A673 (cell line): ENCODE data around the gene GRIK1. TPM values are rescaled to one million over a fixed set of nuclear protein-coding genes. Genes with fewer than 3 reads are reported as not detected.

Experiments
- BruUV-seq: library from RNA; stranded (reverse); fragments of 400-500 nt; replicated peaks from 2 replicates; lab custom pipeline; 2021; lab: Mats Ljungman, UMichigan
- CTCF ChIA-PET: fragments of 300-600 bp; sonication (Branson Sonifier 250); formaldehyde crosslinking; loops from one replicate; lab custom pipeline; 2022; ENCODE audit warnings: antibody characterized with exemption; lab: Charles Lee
- POLR2A ChIA-PET: fragments of 300-600 bp; sonication (Branson Sonifier 250); formaldehyde crosslinking; loops from one replicate; lab custom pipeline; 2022; ENCODE audit warnings: antibody characterized with exemption; ENCODE audit not compliant: low non-redundant PET; lab: Charles Lee
- DNase-seq: peaks from one replicate; pipeline ENCODE4 v3.0.0-alpha.2; 2015; ENCODE audit warnings: low spot score
- H3K27ac ChIP-seq: fragments of 200-600 bp; sonication (generic); 2 replicates; pipeline ENCODE4 v1.5.1; 2016; ENCODE audit warnings: mixed run types, low read depth, mild to moderate bottlenecking, mixed read lengths, antibody characterized with exemption, low read length; ENCODE audit not compliant: poor library complexity, severe bottlenecking
- H3K27me3 ChIP-seq: fragments of 200-600 bp; sonication (generic); replicated peaks from 2 replicates; pipeline ENCODE4 v1.6.1; 2017; ENCODE audit warnings: mixed run types, low read depth, mild to moderate bottlenecking, mixed read lengths, antibody characterized with exemption, low read length; ENCODE audit not compliant: insufficient read depth, poor library complexity
- H3K36me3 ChIP-seq: fragments of 200-600 bp; sonication (generic); 2 replicates; pipeline ENCODE4 v1.6.1; 2016; ENCODE audit warnings: mixed run types, mild to moderate bottlenecking, mixed read lengths, antibody characterized with exemption, low read length; ENCODE audit not compliant: insufficient read depth, poor library complexity, severe bottlenecking
- H3K4me1 ChIP-seq: fragments of 200-600 bp; sonication (generic); 2 replicates; pipeline ENCODE4 v1.6.1; 2017; ENCODE audit warnings: mixed run types, mild to moderate bottlenecking, mixed read lengths, antibody characterized with exemption, low read length; ENCODE audit not compliant: insufficient read depth, poor library complexity, severe bottlenecking
- H3K4me3 ChIP-seq: fragments of 200-600 bp; sonication (generic); 2 replicates; pipeline ENCODE4 v1.5.1; 2016; ENCODE audit warnings: low read depth, mixed run types, mild to moderate bottlenecking, mixed read lengths, low read length; ENCODE audit not compliant: poor library complexity, severe bottlenecking
- H3K9me3 ChIP-seq: fragments of 200-600 bp; sonication (generic); 2 replicates; pipeline ENCODE4 v1.6.1; 2016; ENCODE audit warnings: mixed run types, low read depth, mild to moderate bottlenecking, mixed read lengths, antibody characterized with exemption, low read length; ENCODE audit not compliant: poor library complexity, severe bottlenecking
- EZH2 ChIP-seq: fragments of 200-600 bp; sonication (generic); IDR thresholded peaks from 2 replicates; pipeline ENCODE4 v1.6.1; 2017; ENCODE audit warnings: borderline replicate concordance, low read depth, mild to moderate bottlenecking, mixed read lengths, antibody characterized with exemption, low read length; ENCODE audit not compliant: poor library complexity, severe bottlenecking
- intact Hi-C: fragments of 100-400 bp; cut with micrococcal nuclease; formaldehyde crosslinking; loops from one replicate; pipeline ENCODE4 v1.10.0; 2022; ENCODE audit not compliant: unreplicated experiment
- total RNA-seq: library from RNA; stranded (reverse); gene quantifications from 2 replicates; pipeline ENCODE4 v1.2.3, GENCODE V29; 2021
- TF ChIP-seq, protein P1 (sequence below): fragments of 300-800, 200-600 bp; sonication (generic); conservative IDR thresholded peaks from 2 replicates; pipeline ENCODE4 v1.5.1; 2017; ENCODE audit warnings: low read depth, mild to moderate bottlenecking, antibody characterized with exemption, low read length, moderate library complexity, mixed read lengths

Gene GRIK1
- total RNA-seq, 1 experiment from 2014 or later, result 0.67 TPM

DNA sequence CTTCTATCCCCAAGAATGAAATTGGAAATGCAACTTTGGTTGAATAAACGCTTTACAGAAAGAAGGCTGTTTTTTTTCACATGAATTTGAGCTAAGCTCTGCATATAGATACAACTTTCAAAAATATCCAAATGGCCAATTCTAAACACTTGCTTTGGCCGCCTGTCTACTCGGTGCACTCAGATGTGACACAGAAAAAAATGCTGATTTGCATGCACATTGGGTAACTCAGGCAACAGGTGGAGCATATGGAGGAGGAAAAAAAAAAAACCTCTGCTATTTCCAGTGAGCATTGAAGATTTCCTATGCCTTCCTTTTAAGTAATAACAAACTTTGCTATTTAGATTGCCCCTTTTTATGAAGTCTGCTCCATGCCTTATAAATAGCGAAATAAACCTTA is 262.5 kb downstream of the GRIK1 start:
- ChIA-PET POLR2A (no interaction called here), CTCF (no interaction called here)
- H3K9me3 ChIP-seq, result no peaks in the 10 kb centered on the region
- TF ChIP-seq EZH2, result no peak
- TF ChIP-seq, protein P1, sequence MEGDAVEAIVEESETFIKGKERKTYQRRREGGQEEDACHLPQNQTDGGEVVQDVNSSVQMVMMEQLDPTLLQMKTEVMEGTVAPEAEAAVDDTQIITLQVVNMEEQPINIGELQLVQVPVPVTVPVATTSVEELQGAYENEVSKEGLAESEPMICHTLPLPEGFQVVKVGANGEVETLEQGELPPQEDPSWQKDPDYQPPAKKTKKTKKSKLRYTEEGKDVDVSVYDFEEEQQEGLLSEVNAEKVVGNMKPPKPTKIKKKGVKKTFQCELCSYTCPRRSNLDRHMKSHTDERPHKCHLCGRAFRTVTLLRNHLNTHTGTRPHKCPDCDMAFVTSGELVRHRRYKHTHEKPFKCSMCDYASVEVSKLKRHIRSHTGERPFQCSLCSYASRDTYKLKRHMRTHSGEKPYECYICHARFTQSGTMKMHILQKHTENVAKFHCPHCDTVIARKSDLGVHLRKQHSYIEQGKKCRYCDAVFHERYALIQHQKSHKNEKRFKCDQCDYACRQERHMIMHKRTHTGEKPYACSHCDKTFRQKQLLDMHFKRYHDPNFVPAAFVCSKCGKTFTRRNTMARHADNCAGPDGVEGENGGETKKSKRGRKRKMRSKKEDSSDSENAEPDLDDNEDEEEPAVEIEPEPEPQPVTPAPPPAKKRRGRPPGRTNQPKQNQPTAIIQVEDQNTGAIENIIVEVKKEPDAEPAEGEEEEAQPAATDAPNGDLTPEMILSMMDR, result no peak
- no peak overlapping the region for H3K27ac ChIP-seq
- H3K36me3 ChIP-seq, result no peaks in the 10 kb centered on the region
- no peak overlapping the region for H3K4me3 ChIP-seq
- intact Hi-C loops, result loop anchor here (10.0 kb wide), 1 partner anchor 167 kb away; no protein-coding TSS in a partner anchor
- BruUV-seq, result no TSS peak
- H3K4me1 ChIP-seq, result peaks cover 39% of the 10 kb centered on the region
- no peaks in the 10 kb centered on the region for H3K27me3 ChIP-seq
- DNase-seq, result no peak

DNA sequence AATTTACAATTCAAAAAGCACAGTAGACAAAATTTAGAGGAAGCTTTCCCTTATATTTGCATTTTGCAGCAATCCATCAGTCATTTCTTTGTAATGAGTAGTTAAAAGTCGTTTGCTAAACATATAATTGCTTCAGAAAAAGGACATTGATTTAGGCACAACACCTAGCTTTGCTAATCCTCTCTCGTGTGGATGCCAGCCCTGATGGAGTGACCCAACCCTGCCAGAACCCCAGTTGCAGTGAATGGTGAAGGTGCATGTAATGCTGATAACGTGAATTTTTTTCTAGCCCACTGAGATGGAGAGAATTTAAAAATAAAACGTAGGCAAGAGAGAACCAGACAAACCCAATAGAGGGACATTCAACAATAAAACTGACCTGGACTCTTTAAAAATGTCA is 263.4 kb downstream of the GRIK1 start:
- Histone ChIP-seq H3K27ac (no peak overlapping the region), H3K4me3 (no peak overlapping the region), H3K27me3 (no peaks in the 10 kb centered on the region), H3K36me3 (no peaks in the 10 kb centered on the region), H3K9me3 (no peaks in the 10 kb centered on the region), H3K4me1 (peaks cover 39% of the 10 kb centered on the region)
- ChIA-PET POLR2A (no interaction called here), CTCF (no interaction called here)
- BruUV-seq, result no TSS peak
- intact Hi-C loops, result loop anchor here (10.0 kb wide), 1 partner anchor 168 kb away; no protein-coding TSS in a partner anchor
- TF ChIP-seq EZH2, result no peak
- TF ChIP-seq, protein P1, result no peak
- no peak for DNase-seq

DNA sequence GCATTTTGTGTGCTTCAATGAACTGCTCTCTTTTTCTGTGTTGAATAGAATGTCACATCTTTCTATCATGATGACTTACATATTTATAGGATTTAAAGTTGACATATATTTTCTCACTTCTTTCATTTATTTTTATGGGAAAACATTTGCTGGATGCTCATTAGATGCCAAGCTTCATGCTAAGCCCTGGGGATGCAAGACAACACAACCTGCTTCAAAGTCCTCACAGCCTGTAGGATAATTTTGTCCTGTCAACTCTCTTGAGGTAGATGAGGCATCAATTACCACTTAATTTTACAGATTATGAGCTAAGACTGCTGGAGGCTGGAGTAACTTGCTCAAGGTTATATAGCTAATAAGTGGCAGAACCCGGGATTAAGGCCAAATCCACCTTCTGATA is 264.3 kb downstream of the GRIK1 start:
- DNase-seq, result no peak
- TF ChIP-seq, protein P1, result no peak
- no peak for TF ChIP-seq EZH2
- H3K27ac ChIP-seq, result no peak overlapping the region
- H3K4me1 ChIP-seq, result peaks cover 39% of the 10 kb centered on the region
- H3K4me3 ChIP-seq, result no peak overlapping the region
- no TSS peak for BruUV-seq
- ChIA-PET CTCF (no interaction called here), POLR2A (no interaction called here)
- no peaks in the 10 kb centered on the region for H3K36me3 ChIP-seq
- H3K27me3 ChIP-seq, result no peaks in the 10 kb centered on the region
- no peaks in the 10 kb centered on the region for H3K9me3 ChIP-seq
- intact Hi-C loops, result loop anchor here (10.0 kb wide), 1 partner anchor 169 kb away; no protein-coding TSS in a partner anchor
